GM12878 (cell line): Measurements from ENCODE around the gene GRIA4. TPM values are rescaled to one million over a fixed set of nuclear protein-coding genes. Genes with fewer than 3 reads are reported as not detected.

Source experiments
- ATAC-seq: fragments of 200-7000 bp; cut with Tn5 transposase; 3 replicates; pipeline ENCODE4 v1.9.1; 2020; ENCODE audit warnings: mild to moderate bottlenecking, moderate library complexity
- BruUV-seq: library from RNA; stranded (reverse); fragments of 400-500 nt; replicated peaks from 2 replicates; lab custom pipeline; 2021; lab: Mats Ljungman, UMichigan
- CTCF ChIA-PET: fragments of 300-600 bp; sonication (Branson Sonifier 250); formaldehyde crosslinking; extraction: SDS; loops from one replicate; lab custom pipeline; 2021; ENCODE audit warnings: inconsistent platforms; lab: Yijun Ruan, JAX
- POLR2A ChIA-PET: fragments of 350-600 bp; formaldehyde crosslinking; extraction: SDS; loops from one replicate; lab custom pipeline; 2021; ENCODE audit warnings: inconsistent platforms; lab: Charles Lee
- RAD21 ChIA-PET: fragments of 300-600 bp; sonication (Branson Sonifier 250); formaldehyde crosslinking; loops from one replicate; lab custom pipeline; 2023; ENCODE audit warnings: antibody characterized with exemption; ENCODE audit not compliant: unreplicated experiment; lab: Charles Lee
- SMC1A ChIA-PET: fragments of 300-600 bp; sonication (Branson Sonifier 250); formaldehyde crosslinking; loops from one replicate; lab custom pipeline; 2023; ENCODE audit not compliant: unreplicated experiment, uncharacterized antibody; lab: Charles Lee
- DNase-seq: peaks from one replicate; pipeline ENCODE4 v3.0.0-alpha.2; 2011; ENCODE audit warnings: low read depth, low spot score
- FAIRE-seq: peaks from 3 replicates; lab custom pipeline; 2011; peaks lifted over from hg19 to GRCh38; lab: Jason Lieb, UNC
- H2AFZ ChIP-seq: 2 replicates; pipeline ENCODE4 v1.6.0; 2011; ENCODE audit warnings: low read depth, low read length, control low read depth; ENCODE audit not compliant: control insufficient read depth
- H3K27ac ChIP-seq: 2 replicates; pipeline ENCODE4 v1.5.1; 2011; ENCODE audit warnings: control low read depth; ENCODE audit not compliant: control insufficient read depth, insufficient read depth
- H3K27me3 ChIP-seq, 2 experiments: replicated peaks in 1 of 2; 2 replicates each; pipeline versions ENCODE4 v1.6.0 to v1.6.1; 2011; ENCODE audit warnings: low read length in 1 of 2; ENCODE audit not compliant: control insufficient read depth in 2 of 2, insufficient read depth in 2 of 2
- H3K36me3 ChIP-seq, 2 experiments: 2 replicates each; pipeline ENCODE4 v1.5.1; 2011; ENCODE audit warnings: low read length in 1 of 2; ENCODE audit not compliant: control insufficient read depth in 2 of 2, insufficient read depth in 2 of 2
- H3K4me1 ChIP-seq: 2 replicates; pipeline ENCODE4 v1.6.1; 2011; ENCODE audit warnings: mild to moderate bottlenecking, low read length, moderate library complexity, mixed read lengths; ENCODE audit not compliant: control insufficient read depth, insufficient read depth
- H3K4me2 ChIP-seq: 2 replicates; pipeline ENCODE4 v1.6.0; 2011; ENCODE audit warnings: control low read depth; ENCODE audit not compliant: control insufficient read depth, insufficient read depth
- H3K4me3 ChIP-seq: fragments of 200-600 bp; sonication (generic); 2 replicates; pipeline ENCODE4 v1.5.1; 2016
- H3K79me2 ChIP-seq: 2 replicates; pipeline ENCODE4 v1.6.0; 2011; ENCODE audit warnings: low read length; ENCODE audit not compliant: control insufficient read depth, insufficient read depth
- H3K9ac ChIP-seq: 2 replicates; pipeline ENCODE4 v1.8.0; 2011; ENCODE audit warnings: low read length, control low read depth, mixed read lengths; ENCODE audit not compliant: control insufficient read depth, insufficient read depth
- H3K9me3 ChIP-seq: replicated peaks from 3 replicates; pipeline ENCODE4 v1.5.1; 2011; ENCODE audit warnings: mild to moderate bottlenecking, low read length; ENCODE audit not compliant: control insufficient read depth, insufficient read depth
- H4K20me1 ChIP-seq: 2 replicates; pipeline ENCODE4 v1.6.0; 2011; ENCODE audit not compliant: control insufficient read depth, insufficient read depth
- HCFC1 ChIP-seq: fragments of 150-350 bp; IDR thresholded peaks from 2 replicates; pipeline ENCODE4 v1.6.1; 2014; ENCODE audit warnings: low read length
- NFXL1 ChIP-seq: fragments of 450-650 bp; IDR thresholded peaks from 2 replicates; pipeline ENCODE4 v1.6.1; 2017; ENCODE audit warnings: antibody characterized with exemption, mild to moderate bottlenecking, borderline replicate concordance
- ZBTB33 ChIP-seq: fragments of 450-650 bp; IDR thresholded peaks from 2 replicates; pipeline ENCODE4 v1.6.1; 2017; ENCODE audit warnings: mild to moderate bottlenecking
- ZBTB4 ChIP-seq: fragments of 450-650 bp; formaldehyde crosslinking; IDR thresholded peaks from 2 replicates; pipeline ENCODE4 v1.4.0; 2022; ENCODE audit warnings: mild to moderate bottlenecking, moderate library complexity
- ZBTB40 ChIP-seq: fragments of 450-650 bp; IDR thresholded peaks from 2 replicates; pipeline ENCODE4 v1.6.1; 2016; ENCODE audit warnings: mild to moderate bottlenecking, moderate library complexity, borderline replicate concordance
- ZNF207 ChIP-seq: fragments of 450-650 bp; IDR thresholded peaks from 2 replicates; pipeline ENCODE4 v1.6.1; 2014; ENCODE audit warnings: antibody characterized with exemption, mild to moderate bottlenecking, borderline replicate concordance
- ZNF217 ChIP-seq: fragments of 450-650 bp; IDR thresholded peaks from 2 replicates; pipeline ENCODE4 v1.6.1; 2017; ENCODE audit warnings: antibody characterized with exemption, mild to moderate bottlenecking
- ZNF622 ChIP-seq: fragments of 450-650 bp; IDR thresholded peaks from 2 replicates; pipeline ENCODE4 v1.6.1; 2017; ENCODE audit warnings: mild to moderate bottlenecking, inconsistent platforms
- WGBS: methylation state at CpG from one replicate; pipeline ENCODE4 v1.1.6; 2016; ENCODE audit warnings: low lambda C conversion rate; ENCODE audit not compliant: insufficient replicate concordance, insufficient coverage; ENCODE audit errors: missing lambda C conversion rate; 5-methylcytosine and 5-hydroxymethylcytosine counted together
- in situ Hi-C: fragments of 300-500 bp; cut with MboI; formaldehyde crosslinking; loops from 9 replicates; pipeline ENCODE4 v1.14.3; 2018; ENCODE audit warnings: mixed read lengths
- intact Hi-C: fragments of 100-400 bp; cut with micrococcal nuclease; formaldehyde crosslinking; loops from one replicate; pipeline ENCODE4 v1.14.2; 2022; ENCODE audit not compliant: unreplicated experiment
- polyA plus RNA-seq, 11 experiments: library from polyadenylated mRNA; depleted of rRNA in 4 of 11; unstranded in 6 of 11; stranded (reverse) in 5 of 11; fragments of >200 nt; fragmentation: Nextera tagmentation in 4 of 11; fragmentation: Illumina TruSeq in 1 of 11; extraction: Ambion mirVana in 4 of 11; extraction: Trizol in 1 of 11; gene quantifications; 1 replicate in 1 of 11; 2 replicates in 10 of 11; pipeline versions ENCODE4 v1.2.1 to v1.2.3, GENCODE V29; 2011 to 2016; ENCODE audit warnings: inconsistent platforms in 2 of 11, missing spikeins in 2 of 11, low read depth in 1 of 11
- total RNA-seq, 4 experiments: library from RNA; depleted of rRNA in 3 of 4; stranded (reverse); fragments of >200 nt in 3 of 4; fragmentation: Illumina TruSeq in 1 of 4; extraction: Trizol in 1 of 4; gene quantifications; 2 replicates each; pipeline versions ENCODE4 v1.2.1 to v1.2.3, GENCODE V29; 2013 to 2021

The GRIA4 gene
- total and polyA plus RNA-seq, 10 of the 15 experiments (the other 5 are each of a cell fraction or from before 2014, with no cell fraction given): 0.04 TPM; not detected in 9

- WGBS: 14% methylated on average over 3 of the region's 3 CpGs
- Histone ChIP-seq H4K20me1 (no peaks in the 10 kb centered on the region), H3K4me3 (no peak overlapping the region), H3K9ac (no peak overlapping the region), H3K27me3 (no peaks in the 10 kb centered on the region), H3K4me1 (no peaks in the 10 kb centered on the region), H3K9me3 (no peaks in the 10 kb centered on the region), H3K79me2 (no peaks in the 10 kb centered on the region), H3K36me3 (no peaks in the 10 kb centered on the region), H2AFZ (no peak overlapping the region), H3K27ac (no peak overlapping the region), H3K4me2 (no peak overlapping the region)
- ChIA-PET RAD21 (no interaction called here), POLR2A (no interaction called here), SMC1A (no interaction called here), CTCF (no interaction called here)
- FAIRE-seq (no peak), DNase-seq (no peak), ATAC-seq (no peak)
- BruUV-seq: no TSS peak
- intact Hi-C loops: no loop called here
- no peak for TF ChIP-seq ZNF217
- no peak for TF ChIP-seq ZBTB4
- TF ChIP-seq ZBTB40: no peak
- no peak for TF ChIP-seq ZNF622
- no peak for TF ChIP-seq ZBTB33
- TF ChIP-seq HCFC1: no peak
- no peak for TF ChIP-seq ZNF207
- no peak for TF ChIP-seq NFXL1
- in situ Hi-C loops: no loop called here
Measured at GRCh38 chr11:105856954-105857353, 247.1 kb downstream of the GRIA4 start.
